Esophagus muscularis mucosa (tissue), 3 donors: ENCODE results near the gene RABAC1.

Source experiments
- POLR2A ChIP-seq: fragments of 450-650 bp; IDR thresholded peaks from one replicate; pipeline ENCODE4 v1.6.1; 2017; ENCODE audit warnings: antibody characterized with exemption, moderate library complexity, mild to moderate bottlenecking, low read depth
- TF ChIP-seq, protein P1 (sequence below), 3 experiments: fragments of 200-600 bp in 2 of 3; fragments of 450-650 bp in 1 of 3; sonication (generic) in 2 of 3; IDR thresholded peaks; one replicate each; pipeline ENCODE4 v1.5.1; 2017 to 2019; ENCODE audit warnings: antibody characterized with exemption in 3 of 3, mild to moderate bottlenecking in 2 of 3, moderate library complexity in 1 of 3

DNA sequence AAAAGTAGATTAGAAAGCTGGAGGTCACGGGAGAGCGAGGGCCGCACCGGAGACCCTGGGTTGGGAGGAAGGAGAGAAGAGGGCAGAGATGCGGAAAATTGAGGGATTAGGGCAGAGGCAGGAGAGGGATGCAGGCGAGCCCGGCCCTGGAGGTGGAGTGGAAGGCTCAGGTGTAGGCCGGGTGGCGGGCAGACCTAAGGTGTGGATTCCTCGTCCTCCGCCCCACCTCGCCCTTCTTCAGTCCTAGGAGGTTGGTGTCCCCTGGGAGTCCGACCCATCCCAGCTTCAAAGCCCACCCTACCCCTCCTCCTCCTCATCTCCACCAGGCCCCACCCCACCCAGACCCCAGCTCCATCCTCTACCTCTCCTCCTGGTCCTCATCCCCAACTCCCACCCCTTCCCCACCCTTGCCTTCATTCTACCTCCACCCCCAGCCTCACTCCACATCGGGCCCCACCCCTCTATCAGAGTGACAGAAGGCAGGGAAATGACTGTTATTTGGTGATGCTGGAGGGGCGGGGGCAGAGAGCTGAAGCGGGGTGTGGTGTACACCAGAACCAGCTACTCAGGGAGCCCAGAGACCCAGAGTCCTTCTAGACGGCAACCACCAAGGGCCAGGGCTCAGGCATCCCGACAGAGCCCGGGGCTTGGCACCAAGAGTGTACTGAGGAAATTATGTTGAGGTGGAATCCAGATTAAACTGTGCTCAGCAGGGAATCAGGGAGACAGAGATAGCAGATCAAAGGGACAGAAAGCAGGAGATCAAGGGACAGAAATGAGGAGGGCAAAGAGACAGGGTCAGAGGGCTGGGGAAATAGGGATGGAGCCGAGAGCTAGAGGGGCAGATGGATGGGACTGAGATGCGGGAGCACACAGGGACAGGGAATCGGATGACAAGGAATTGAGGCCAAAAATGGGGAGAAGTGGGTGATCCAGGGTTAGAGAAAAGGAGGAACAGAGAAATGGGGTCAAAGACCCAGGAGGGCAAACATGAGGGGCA lies 37.2 kb downstream of the RABAC1 start:
- TF ChIP-seq, protein P1, sequence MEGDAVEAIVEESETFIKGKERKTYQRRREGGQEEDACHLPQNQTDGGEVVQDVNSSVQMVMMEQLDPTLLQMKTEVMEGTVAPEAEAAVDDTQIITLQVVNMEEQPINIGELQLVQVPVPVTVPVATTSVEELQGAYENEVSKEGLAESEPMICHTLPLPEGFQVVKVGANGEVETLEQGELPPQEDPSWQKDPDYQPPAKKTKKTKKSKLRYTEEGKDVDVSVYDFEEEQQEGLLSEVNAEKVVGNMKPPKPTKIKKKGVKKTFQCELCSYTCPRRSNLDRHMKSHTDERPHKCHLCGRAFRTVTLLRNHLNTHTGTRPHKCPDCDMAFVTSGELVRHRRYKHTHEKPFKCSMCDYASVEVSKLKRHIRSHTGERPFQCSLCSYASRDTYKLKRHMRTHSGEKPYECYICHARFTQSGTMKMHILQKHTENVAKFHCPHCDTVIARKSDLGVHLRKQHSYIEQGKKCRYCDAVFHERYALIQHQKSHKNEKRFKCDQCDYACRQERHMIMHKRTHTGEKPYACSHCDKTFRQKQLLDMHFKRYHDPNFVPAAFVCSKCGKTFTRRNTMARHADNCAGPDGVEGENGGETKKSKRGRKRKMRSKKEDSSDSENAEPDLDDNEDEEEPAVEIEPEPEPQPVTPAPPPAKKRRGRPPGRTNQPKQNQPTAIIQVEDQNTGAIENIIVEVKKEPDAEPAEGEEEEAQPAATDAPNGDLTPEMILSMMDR (IDR thresholded peaks at IDR 0.05): no peak
- TF ChIP-seq POLR2A: no peak
